NCI-H82 treated with DMSO at 0.1 percent for 48 hours (cell line): ENCODE data around the gene BBC3.

Experiments
- DNase-seq: peaks from one replicate; lab custom pipeline; 2025; ENCODE audit not compliant: unreplicated experiment; lab: John Stamatoyannopoulos, UW

BBC3 gene

GRCh38 chr19:47231215-47232054 lies 436 bp upstream of the BBC3 start:
- peak; percentile 29 for DNase-seq

GRCh38 chr19:47230054-47230920 lies 712 bp downstream of the BBC3 start:
- DNase-seq: no peak

GRCh38 chr19:47229676-47230053 lies 1.3 kb downstream of the BBC3 start:
- DNase-seq: no peak

- no peak for DNase-seq
These were observed 1.9 kb downstream of the BBC3 start for GRCh38 chr19:47228937-47229675.

GRCh38 chr19:47228168-47228936 lies 2.6 kb downstream of the BBC3 start:
- no peak for DNase-seq

- DNase-seq: peak; percentile 31
These were observed 3.4 kb downstream of the BBC3 start for GRCh38 chr19:47227352-47228167.

- no peak for DNase-seq
These were observed 4.3 kb downstream of the BBC3 start for GRCh38 chr19:47226426-47227351.

DNA sequence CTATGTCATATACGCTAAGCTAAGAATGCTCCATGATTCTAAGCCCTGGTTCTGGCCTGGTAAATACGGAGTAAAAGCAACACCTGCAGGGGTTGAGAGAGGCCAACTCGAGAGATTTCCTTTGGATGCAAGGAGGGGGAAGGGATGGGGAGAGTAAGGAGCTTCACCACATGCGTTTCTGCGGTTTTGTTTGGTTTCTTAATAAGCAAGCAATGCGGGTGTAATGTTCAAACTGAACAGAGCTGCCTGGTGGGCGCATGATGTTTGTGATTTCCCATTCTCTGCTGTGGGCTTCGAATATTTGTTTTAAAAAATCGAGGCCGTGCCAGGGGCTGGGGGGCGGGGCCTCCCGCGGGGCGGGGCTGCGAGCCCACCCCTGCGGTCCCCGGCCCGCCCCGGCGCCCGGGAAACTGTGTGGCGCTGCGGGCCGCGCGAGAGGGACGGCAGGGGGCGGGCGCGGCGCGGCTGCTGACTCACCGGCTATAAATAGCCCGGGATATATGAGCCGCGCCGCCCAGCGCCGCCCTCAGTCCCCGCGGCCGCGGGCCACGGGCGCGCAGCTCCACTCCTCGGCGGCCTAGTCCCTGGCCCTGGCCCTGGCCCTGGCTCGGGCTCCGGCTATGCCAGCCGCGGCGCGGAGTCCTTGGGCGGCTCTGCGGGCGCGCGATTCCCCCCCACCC lies 5.1 kb downstream of the BBC3 start:
- DNase-seq: peak; percentile 72

DNA sequence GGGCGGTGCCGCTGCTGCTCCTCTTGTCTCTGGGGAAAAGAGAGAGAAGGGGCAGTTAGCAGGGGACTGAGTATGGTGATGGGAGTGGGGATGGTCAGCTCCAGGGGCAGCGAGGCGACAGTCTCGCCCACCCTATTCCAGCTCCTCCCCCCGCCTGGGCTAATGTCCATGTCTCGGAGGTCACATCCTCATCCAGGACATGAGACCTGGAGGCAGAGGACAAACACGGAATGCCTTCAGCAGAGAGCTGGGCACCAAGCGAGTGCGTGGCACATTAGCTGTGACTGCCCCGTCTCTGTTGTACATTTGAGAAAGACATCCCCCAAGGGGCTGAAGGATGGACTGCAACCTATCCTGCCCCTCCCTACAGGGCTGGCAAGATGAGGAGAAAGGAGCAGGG lies 9.1 kb downstream of the BBC3 start:
- DNase-seq: no peak

DNA sequence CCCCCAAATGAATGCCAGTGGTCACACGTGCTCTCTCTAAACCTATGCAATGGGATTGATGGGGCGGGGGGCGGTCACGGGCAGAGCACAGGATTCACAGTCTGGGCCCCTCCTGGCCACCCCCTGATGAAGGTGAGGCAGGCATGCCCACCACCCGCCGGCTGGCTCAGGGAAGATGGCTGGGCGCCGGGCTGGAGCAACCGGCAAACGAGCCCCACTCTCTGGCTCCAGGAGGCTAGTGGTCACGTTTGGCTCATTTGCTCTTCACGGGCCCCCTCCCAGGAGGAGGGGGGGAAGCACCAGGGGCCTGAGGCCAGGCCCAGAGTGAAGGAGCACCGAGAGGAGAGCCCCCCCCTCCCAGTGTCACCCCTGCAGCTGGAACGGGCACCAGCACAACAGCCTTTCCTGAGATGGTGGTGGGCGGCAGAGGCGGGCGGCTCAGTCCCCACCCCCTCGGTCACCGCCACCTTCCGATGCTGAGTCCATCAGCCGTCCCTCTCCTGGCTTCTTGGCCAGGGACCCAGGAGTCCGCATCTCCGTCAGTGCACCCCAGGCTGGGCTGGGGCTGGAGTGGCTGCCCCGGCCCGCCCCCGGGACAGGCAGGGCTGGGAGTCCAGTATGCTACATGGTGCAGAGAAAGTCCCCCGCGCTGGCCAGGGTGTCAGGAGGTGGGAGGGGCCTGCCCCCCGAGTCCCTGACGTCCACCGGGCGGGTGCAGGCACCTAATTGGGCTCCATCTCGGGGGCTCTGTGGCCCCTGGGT lies 9.7 kb downstream of the BBC3 start:
- no peak for DNase-seq

DNA sequence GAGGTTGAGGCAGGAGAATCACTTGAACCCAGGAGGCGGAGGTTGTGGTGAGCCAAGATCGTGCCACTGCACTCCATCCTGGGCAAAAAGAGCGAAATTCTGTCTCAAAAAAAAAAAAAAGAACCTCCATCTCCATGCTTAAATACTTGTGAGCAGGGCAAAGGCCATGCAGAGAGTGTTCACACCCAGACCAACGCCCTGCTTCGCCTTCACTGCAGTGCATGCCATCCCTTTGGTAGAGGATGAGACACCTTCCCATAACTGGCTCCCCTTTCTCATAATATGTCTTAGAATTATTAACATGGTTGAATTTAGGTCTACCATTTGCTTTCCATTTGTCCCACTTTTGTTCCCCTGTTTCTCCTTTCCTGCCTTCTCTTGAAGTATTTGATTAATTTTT lies 15.4 kb downstream of the BBC3 start:
- no peak for DNase-seq

DNA sequence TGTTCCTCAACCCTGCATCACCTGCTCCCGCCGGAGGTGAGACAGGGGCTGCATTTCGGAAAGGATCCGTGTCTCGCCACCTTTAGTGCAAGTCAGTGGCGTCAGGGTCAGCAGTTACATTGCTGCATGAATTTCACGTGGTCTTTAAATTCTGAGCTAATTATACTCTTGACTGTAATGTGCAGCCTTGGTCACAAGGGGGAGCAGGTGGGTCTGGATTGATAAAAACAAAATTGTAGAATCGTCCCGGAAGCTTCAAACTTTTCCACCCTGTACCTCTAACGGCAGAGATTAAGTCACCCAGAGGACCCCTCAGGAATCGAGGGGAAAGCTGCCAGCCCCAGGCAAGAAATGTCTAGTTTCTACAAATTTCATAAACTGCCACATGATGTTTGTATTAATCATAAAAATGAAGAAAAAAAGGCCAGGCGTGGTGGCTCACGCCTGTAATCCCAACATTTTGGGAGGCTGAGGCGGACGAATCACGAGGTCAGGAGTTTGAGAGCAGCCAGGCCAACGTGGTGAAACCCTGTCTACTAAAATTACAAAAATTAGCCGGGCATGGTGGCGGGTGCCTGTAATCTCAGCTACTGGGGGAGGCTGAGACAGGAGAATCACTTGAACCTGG lies 20.2 kb downstream of the BBC3 start:
- peak; percentile 66 for DNase-seq

DNA sequence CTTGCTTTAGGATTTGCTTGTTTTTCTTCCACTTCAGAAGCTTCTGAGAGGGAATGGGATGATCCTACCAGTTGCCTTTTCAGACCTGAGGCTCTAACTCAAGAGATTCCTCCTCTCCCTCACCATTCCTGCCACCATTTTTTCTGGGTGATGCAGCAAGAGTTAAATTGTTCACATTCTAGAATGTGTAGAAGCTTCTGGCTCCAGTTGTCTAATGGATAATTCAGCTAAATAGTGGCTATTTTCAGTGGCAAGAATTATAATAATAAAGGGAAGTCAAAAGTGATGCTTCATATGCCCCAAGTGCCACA lies 20.9 kb downstream of the BBC3 start:
- no peak for DNase-seq

- no peak for DNase-seq
These were observed 21.4 kb downstream of the BBC3 start for GRCh38 chr19:47209319-47210179.

GRCh38 chr19:47203254-47203653 lies 27.7 kb downstream of the BBC3 start:
- no peak for DNase-seq

GRCh38 chr19:47200530-47200929 lies 30.5 kb downstream of the BBC3 start:
- no peak for DNase-seq
